ENCODE measurements around the gene GXYLT1.
A peak's percentile ranks its signal among the peaks of the same experiment; 100 is the strongest.
"Not testable (repeated sequence)": the region's sequence is repeated elsewhere in the genome, so short reads cannot be mapped to it uniquely, and the experiment has no call there.

The GXYLT1 gene

GRCh38 chr12:42094277-42094676 is 50.4 kb downstream of the GXYLT1 start:
- DNase-seq = peak; percentile 33 to 57 (median 57)

- no peak for DNase-seq
These were observed 52.9 kb downstream of the GXYLT1 start for GRCh38 chr12:42091769-42092168.

- DNase-seq = no peak
These were observed 53.8 kb downstream of the GXYLT1 start for GRCh38 chr12:42090899-42091298.

GRCh38 chr12:42086031-42086430 is 58.6 kb downstream of the GXYLT1 start:
- DNase-seq = no peak

GRCh38 chr12:42085594-42085993 is 59.1 kb downstream of the GXYLT1 start:
- DNase-seq = no peak

GRCh38 chr12:42084522-42084921 is 60.2 kb downstream of the GXYLT1 start:
- DNase-seq = no peak

GRCh38 chr12:42076976-42077375 is 67.7 kb downstream of the GXYLT1 start:
- DNase-seq = no peak

- DNase-seq = no peak
These were observed 74.6 kb downstream of the GXYLT1 start for GRCh38 chr12:42070036-42070435.

- no peak for DNase-seq
These were observed 85.5 kb downstream of the GXYLT1 start for GRCh38 chr12:42059127-42059526.

- peak; percentile 69 to 86 (median 83) for DNase-seq
These were observed 88.5 kb downstream of the GXYLT1 start for GRCh38 chr12:42056130-42056529.

- no peak for DNase-seq
These were observed 91.2 kb downstream of the GXYLT1 start for GRCh38 chr12:42053456-42053855.

GRCh38 chr12:42048980-42049379 is 95.7 kb downstream of the GXYLT1 start:
- not testable (repeated sequence) for DNase-seq

- no peak for DNase-seq
These were observed 105.1 kb downstream of the GXYLT1 start for GRCh38 chr12:42039577-42039976.

- DNase-seq = peak; percentile 43 to 54 (median 51)
These were observed 105.5 kb downstream of the GXYLT1 start for GRCh38 chr12:42039176-42039575.

- DNase-seq = no peak
These were observed 112.7 kb downstream of the GXYLT1 start for GRCh38 chr12:42031847-42032564.
